GM23338 (cell line): Measurements from ENCODE around the gene MYCBPAP. TPM values are rescaled to one million over a fixed set of nuclear protein-coding genes. Genes with fewer than 3 reads are reported as not detected.

ENCODE experiments used
- ATAC-seq: fragments of 200-7000 bp; cut with Tn5 transposase; 3 replicates; pipeline ENCODE4 v1.9.1; 2020
- DNase-seq: peaks from one replicate; pipeline ENCODE4 v3.0.0-alpha.2; 2015; ENCODE audit warnings: low spot score
- H2AFZ ChIP-seq: fragments of 200-600 bp; sonication (generic); 2 replicates; pipeline ENCODE4 v1.8.0; 2016; ENCODE audit warnings: antibody characterized with exemption, mild to moderate bottlenecking, moderate library complexity
- H3F3A ChIP-seq: fragments of 200-600 bp; sonication (generic); replicated peaks from 2 replicates; pipeline ENCODE4 v1.8.0; 2017; ENCODE audit warnings: antibody characterized with exemption, mixed run types, low read depth
- H3K27ac ChIP-seq: fragments of 200-600 bp; sonication (generic); 2 replicates; pipeline ENCODE4 v1.6.1; 2016; ENCODE audit warnings: low read depth
- H3K27me3 ChIP-seq: fragments of 200-600 bp; sonication (generic); 2 replicates; pipeline ENCODE4 v1.8.0; 2016; ENCODE audit warnings: mild to moderate bottlenecking, mixed run types, moderate library complexity; ENCODE audit not compliant: insufficient read depth
- H3K36me3 ChIP-seq: fragments of 200-600 bp; sonication (generic); 2 replicates; pipeline ENCODE4 v1.8.0; 2016; ENCODE audit warnings: mild to moderate bottlenecking; ENCODE audit not compliant: insufficient read depth
- H3K4me1 ChIP-seq: fragments of 200-600 bp; sonication (generic); 2 replicates; pipeline ENCODE4 v1.8.0; 2016; ENCODE audit warnings: mild to moderate bottlenecking, moderate library complexity; ENCODE audit not compliant: insufficient read depth
- H3K4me2 ChIP-seq: fragments of 200-600 bp; sonication (generic); 2 replicates; pipeline ENCODE4 v1.7.1; 2017; ENCODE audit warnings: mixed run types
- H3K4me3 ChIP-seq: fragments of 200-600 bp; sonication (generic); 2 replicates; pipeline ENCODE4 v1.6.1; 2016; ENCODE audit warnings: mixed run types
- H3K79me2 ChIP-seq: fragments of 200-600 bp; sonication (generic); replicated peaks from 2 replicates; pipeline ENCODE4 v1.8.0; 2017; ENCODE audit warnings: mild to moderate bottlenecking; ENCODE audit not compliant: insufficient read depth
- H3K9me2 ChIP-seq: fragments of 200-600 bp; sonication (generic); 2 replicates; pipeline ENCODE4 v1.8.0; 2017; ENCODE audit not compliant: insufficient read depth
- H4K20me1 ChIP-seq: fragments of 200-600 bp; sonication (generic); replicated peaks from 2 replicates; pipeline ENCODE4 v1.8.0; 2017; ENCODE audit warnings: mild to moderate bottlenecking; ENCODE audit not compliant: insufficient read depth
- H3K27ac Mint-ChIP-seq: 2 replicates; pipeline ENCODE4 v1.8.0; 2020; ENCODE audit warnings: inconsistent platforms, mild to moderate bottlenecking, moderate library complexity, mixed read lengths
- H3K27me3 Mint-ChIP-seq: 3 replicates; pipeline ENCODE4 v1.8.0; 2022; ENCODE audit warnings: low read depth, mild to moderate bottlenecking, moderate library complexity, mixed read lengths, inconsistent platforms; ENCODE audit not compliant: insufficient read depth, poor library complexity
- H3K36me3 Mint-ChIP-seq: 3 replicates; pipeline ENCODE4 v1.8.0; 2021; ENCODE audit warnings: low read depth, mild to moderate bottlenecking, inconsistent platforms, moderate library complexity, mixed read lengths
- H3K4me1 Mint-ChIP-seq: 3 replicates; pipeline ENCODE4 v1.8.0; 2020; ENCODE audit warnings: mild to moderate bottlenecking, inconsistent platforms, mixed read lengths
- H3K4me3 Mint-ChIP-seq: 3 replicates; pipeline ENCODE4 v1.8.0; 2021; ENCODE audit warnings: moderate library complexity, mild to moderate bottlenecking, inconsistent platforms, mixed read lengths
- H3K9me3 Mint-ChIP-seq: 3 replicates; pipeline ENCODE4 v1.8.0; 2020; ENCODE audit warnings: moderate library complexity, mild to moderate bottlenecking, inconsistent platforms, mixed read lengths
- CREB1 ChIP-seq: fragments of 250-450 bp; sonication (Bioruptor Pico); IDR thresholded peaks from 2 replicates; pipeline ENCODE4 v1.5.0; 2020; ENCODE audit warnings: low read depth, mild to moderate bottlenecking, moderate library complexity
- EZH2 ChIP-seq: fragments of 200-600 bp; sonication (generic); IDR thresholded peaks from one replicate; pipeline ENCODE4 v1.8.0; 2017; ENCODE audit warnings: antibody characterized with exemption, mild to moderate bottlenecking, low read depth; ENCODE audit not compliant: unreplicated experiment
- EZH2phosphoT487 ChIP-seq: fragments of 200-600 bp; sonication (generic); IDR thresholded peaks from one replicate; pipeline ENCODE4 v1.8.1; 2018; ENCODE audit warnings: antibody characterized with exemption; ENCODE audit not compliant: unreplicated experiment
- JUNB ChIP-seq: IDR thresholded peaks from one replicate; pipeline ENCODE4 v1.6.1; 2016; ENCODE audit warnings: antibody characterized with exemption; ENCODE audit not compliant: unreplicated experiment
- POLR2AphosphoS5 ChIP-seq: IDR thresholded peaks from 2 replicates; pipeline ENCODE4 v1.6.1; 2016; ENCODE audit warnings: antibody characterized with exemption, low read depth
- STAT1 ChIP-seq: IDR thresholded peaks from one replicate; pipeline ENCODE4 v1.6.1; 2016; ENCODE audit warnings: antibody characterized with exemption; ENCODE audit not compliant: unreplicated experiment
- ZNF114 ChIP-seq: fragments of 250-450 bp; sonication (Bioruptor Pico); IDR thresholded peaks from 2 replicates; pipeline ENCODE4 v1.5.0; 2020; ENCODE audit warnings: mild to moderate bottlenecking, moderate library complexity
- ZNF331 ChIP-seq: fragments of 250-450 bp; sonication (Bioruptor Pico); IDR thresholded peaks from 2 replicates; pipeline ENCODE4 v1.5.0; 2020; ENCODE audit warnings: low read depth, mild to moderate bottlenecking, moderate library complexity
- polyA plus RNA-seq: library from polyadenylated mRNA; unstranded; fragments of >200 nt; fragmentation: Nextera tagmentation; extraction: Ambion mirVana; gene quantifications from 2 replicates; pipeline ENCODE4 v1.2.1, GENCODE V29; 2016
- total RNA-seq: library from RNA; depleted of rRNA; stranded (reverse); fragments of >200 nt; shearing (Covaris generic); gene quantifications from 2 replicates; pipeline ENCODE4 v1.2.3, GENCODE V29; 2014
- TF ChIP-seq, protein P1 (sequence below): IDR thresholded peaks from one replicate; pipeline ENCODE4 v1.6.1; 2018; ENCODE audit warnings: antibody characterized with exemption; ENCODE audit not compliant: unreplicated experiment
- TF ChIP-seq, protein P2 (sequence below): IDR thresholded peaks from 2 replicates; pipeline ENCODE4 v1.6.1; 2016; ENCODE audit warnings: antibody characterized with exemption
- TF ChIP-seq, protein P3 (sequence below): fragments of 250-450 bp; sonication (Bioruptor Pico); IDR thresholded peaks from 2 replicates; pipeline ENCODE4 v1.5.0; 2020; ENCODE audit warnings: mild to moderate bottlenecking, moderate library complexity

The MYCBPAP gene
- total and polyA plus RNA-seq, 2 experiments from 2014 or later = 0.63 to 1.7 TPM

DNA sequence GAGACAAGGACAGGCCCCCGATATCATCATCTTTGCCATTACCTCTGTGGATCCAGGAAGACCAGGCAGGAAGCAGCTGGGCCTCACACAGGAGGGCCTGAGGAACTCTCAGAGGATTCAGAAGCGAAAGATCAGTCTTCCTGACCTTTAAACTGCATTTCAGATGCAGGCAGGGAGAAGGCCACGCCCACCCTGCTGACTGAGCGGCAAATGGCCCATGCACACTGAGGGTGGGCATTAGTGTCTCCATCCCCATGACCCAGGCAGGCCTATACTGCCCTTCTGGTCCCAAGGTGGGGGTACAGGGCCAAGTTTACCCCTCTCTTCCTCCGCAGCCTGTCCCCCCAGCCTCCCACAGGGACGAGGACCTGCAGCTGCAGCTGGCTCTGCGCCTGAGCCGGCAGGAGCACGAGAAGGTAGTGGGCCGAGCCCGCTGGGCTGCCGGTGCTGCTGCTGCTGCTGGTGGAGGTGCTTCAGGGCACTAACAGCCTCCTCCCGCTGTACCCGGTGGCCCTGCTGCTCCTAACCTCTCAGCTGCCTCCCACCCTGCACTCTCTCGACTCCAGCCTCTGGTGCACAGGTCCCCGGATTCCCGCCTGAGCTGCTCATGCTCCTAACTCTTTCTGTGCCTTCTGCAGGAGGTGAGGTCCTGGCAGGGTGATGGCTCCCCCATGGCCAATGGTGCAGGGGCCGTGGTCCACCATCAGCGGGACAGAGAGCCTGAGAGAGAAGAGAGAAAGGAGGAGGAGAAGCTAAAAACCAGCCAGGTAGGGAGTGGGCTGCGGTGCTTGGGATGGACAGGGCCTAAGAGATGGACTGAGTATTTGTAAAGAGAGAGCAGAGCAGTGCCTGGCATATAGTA lies 30.5 kb downstream of the MYCBPAP start:
- H3F3A ChIP-seq = 0 out of 2 replicates have a peak, but pooled peaks cover 3% of the 10 kb centered on the region
- DNase-seq = no peak
- H3K4me3 ChIP-seq = no peak overlapping the region
- no peak overlapping the region for H3K4me3 Mint-ChIP-seq
- no peaks in the 10 kb centered on the region for H3K79me2 ChIP-seq
- H4K20me1 ChIP-seq = no peaks in the 10 kb centered on the region
- peaks cover 35% of the 10 kb centered on the region for H3K4me1 Mint-ChIP-seq
- peaks cover 14% of the 10 kb centered on the region for H3K27me3 Mint-ChIP-seq
- no peak for TF ChIP-seq POLR2AphosphoS5
- TF ChIP-seq JUNB = no peak
- no peak for TF ChIP-seq ZNF331 (CRISPR knock-in tag)
- TF ChIP-seq, protein P1, sequence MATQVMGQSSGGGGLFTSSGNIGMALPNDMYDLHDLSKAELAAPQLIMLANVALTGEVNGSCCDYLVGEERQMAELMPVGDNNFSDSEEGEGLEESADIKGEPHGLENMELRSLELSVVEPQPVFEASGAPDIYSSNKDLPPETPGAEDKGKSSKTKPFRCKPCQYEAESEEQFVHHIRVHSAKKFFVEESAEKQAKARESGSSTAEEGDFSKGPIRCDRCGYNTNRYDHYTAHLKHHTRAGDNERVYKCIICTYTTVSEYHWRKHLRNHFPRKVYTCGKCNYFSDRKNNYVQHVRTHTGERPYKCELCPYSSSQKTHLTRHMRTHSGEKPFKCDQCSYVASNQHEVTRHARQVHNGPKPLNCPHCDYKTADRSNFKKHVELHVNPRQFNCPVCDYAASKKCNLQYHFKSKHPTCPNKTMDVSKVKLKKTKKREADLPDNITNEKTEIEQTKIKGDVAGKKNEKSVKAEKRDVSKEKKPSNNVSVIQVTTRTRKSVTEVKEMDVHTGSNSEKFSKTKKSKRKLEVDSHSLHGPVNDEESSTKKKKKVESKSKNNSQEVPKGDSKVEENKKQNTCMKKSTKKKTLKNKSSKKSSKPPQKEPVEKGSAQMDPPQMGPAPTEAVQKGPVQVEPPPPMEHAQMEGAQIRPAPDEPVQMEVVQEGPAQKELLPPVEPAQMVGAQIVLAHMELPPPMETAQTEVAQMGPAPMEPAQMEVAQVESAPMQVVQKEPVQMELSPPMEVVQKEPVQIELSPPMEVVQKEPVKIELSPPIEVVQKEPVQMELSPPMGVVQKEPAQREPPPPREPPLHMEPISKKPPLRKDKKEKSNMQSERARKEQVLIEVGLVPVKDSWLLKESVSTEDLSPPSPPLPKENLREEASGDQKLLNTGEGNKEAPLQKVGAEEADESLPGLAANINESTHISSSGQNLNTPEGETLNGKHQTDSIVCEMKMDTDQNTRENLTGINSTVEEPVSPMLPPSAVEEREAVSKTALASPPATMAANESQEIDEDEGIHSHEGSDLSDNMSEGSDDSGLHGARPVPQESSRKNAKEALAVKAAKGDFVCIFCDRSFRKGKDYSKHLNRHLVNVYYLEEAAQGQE = no peak
- TF ChIP-seq STAT1 = no peak
- TF ChIP-seq EZH2 = no peak
- no peak for TF ChIP-seq EZH2phosphoT487
- TF ChIP-seq CREB1 (CRISPR knock-in tag) = no peak
- TF ChIP-seq ZNF114 (CRISPR knock-in tag) = no peak
- TF ChIP-seq, protein P2, sequence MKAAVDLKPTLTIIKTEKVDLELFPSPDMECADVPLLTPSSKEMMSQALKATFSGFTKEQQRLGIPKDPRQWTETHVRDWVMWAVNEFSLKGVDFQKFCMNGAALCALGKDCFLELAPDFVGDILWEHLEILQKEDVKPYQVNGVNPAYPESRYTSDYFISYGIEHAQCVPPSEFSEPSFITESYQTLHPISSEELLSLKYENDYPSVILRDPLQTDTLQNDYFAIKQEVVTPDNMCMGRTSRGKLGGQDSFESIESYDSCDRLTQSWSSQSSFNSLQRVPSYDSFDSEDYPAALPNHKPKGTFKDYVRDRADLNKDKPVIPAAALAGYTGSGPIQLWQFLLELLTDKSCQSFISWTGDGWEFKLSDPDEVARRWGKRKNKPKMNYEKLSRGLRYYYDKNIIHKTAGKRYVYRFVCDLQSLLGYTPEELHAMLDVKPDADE = no peak
- TF ChIP-seq, protein P3, sequence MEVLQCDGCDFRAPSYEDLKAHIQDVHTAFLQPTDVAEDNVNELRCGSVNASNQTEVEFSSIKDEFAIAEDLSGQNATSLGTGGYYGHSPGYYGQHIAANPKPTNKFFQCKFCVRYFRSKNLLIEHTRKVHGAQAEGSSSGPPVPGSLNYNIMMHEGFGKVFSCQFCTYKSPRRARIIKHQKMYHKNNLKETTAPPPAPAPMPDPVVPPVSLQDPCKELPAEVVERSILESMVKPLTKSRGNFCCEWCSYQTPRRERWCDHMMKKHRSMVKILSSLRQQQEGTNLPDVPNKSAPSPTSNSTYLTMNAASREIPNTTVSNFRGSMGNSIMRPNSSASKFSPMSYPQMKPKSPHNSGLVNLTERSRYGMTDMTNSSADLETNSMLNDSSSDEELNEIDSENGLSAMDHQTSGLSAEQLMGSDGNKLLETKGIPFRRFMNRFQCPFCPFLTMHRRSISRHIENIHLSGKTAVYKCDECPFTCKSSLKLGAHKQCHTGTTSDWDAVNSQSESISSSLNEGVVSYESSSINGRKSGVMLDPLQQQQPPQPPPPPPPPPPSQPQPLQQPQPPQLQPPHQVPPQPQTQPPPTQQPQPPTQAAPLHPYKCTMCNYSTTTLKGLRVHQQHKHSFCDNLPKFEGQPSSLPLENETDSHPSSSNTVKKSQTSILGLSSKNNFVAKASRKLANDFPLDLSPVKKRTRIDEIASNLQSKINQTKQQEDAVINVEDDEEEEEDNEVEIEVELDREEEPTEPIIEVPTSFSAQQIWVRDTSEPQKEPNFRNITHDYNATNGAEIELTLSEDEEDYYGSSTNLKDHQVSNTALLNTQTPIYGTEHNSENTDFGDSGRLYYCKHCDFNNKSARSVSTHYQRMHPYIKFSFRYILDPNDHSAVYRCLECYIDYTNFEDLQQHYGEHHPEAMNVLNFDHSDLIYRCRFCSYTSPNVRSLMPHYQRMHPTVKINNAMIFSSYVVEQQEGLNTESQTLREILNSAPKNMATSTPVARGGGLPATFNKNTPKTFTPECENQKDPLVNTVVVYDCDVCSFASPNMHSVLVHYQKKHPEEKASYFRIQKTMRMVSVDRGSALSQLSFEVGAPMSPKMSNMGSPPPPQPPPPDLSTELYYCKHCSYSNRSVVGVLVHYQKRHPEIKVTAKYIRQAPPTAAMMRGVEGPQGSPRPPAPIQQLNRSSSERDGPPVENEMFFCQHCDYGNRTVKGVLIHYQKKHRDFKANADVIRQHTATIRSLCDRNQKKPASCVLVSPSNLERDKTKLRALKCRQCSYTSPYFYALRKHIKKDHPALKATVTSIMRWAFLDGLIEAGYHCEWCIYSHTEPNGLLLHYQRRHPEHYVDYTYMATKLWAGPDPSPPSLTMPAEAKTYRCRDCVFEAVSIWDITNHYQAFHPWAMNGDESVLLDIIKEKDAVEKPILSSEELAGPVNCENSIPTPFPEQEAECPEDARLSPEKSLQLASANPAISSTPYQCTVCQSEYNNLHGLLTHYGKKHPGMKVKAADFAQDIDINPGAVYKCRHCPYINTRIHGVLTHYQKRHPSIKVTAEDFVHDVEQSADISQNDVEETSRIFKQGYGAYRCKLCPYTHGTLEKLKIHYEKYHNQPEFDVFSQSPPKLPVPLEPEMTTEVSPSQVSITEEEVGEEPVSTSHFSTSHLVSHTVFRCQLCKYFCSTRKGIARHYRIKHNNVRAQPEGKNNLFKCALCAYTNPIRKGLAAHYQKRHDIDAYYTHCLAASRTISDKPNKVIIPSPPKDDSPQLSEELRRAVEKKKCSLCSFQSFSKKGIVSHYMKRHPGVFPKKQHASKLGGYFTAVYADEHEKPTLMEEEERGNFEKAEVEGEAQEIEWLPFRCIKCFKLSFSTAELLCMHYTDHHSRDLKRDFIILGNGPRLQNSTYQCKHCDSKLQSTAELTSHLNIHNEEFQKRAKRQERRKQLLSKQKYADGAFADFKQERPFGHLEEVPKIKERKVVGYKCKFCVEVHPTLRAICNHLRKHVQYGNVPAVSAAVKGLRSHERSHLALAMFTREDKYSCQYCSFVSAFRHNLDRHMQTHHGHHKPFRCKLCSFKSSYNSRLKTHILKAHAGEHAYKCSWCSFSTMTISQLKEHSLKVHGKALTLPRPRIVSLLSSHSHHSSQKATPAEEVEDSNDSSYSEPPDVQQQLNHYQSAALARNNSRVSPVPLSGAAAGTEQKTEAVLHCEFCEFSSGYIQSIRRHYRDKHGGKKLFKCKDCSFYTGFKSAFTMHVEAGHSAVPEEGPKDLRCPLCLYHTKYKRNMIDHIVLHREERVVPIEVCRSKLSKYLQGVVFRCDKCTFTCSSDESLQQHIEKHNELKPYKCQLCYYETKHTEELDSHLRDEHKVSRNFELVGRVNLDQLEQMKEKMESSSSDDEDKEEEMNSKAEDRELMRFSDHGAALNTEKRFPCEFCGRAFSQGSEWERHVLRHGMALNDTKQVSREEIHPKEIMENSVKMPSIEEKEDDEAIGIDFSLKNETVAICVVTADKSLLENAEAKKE (CRISPR knock-in tag) = no peak
- ATAC-seq = no peak
- H3K4me2 ChIP-seq = no peak overlapping the region
- peaks cover 21% of the 10 kb centered on the region; the same call in 1 of the 2 replicates for H3K4me1 ChIP-seq
- H3K27ac Mint-ChIP-seq = no peak overlapping the region
- H3K27me3 ChIP-seq = peaks cover 12% of the 10 kb centered on the region
- H3K27ac ChIP-seq = no peak overlapping the region
- H3K9me2 ChIP-seq = no peaks in the 10 kb centered on the region
- H2AFZ ChIP-seq = no peak overlapping the region
- H3K36me3 ChIP-seq = no peaks in the 10 kb centered on the region
- peaks cover 8% of the 10 kb centered on the region; the same call in 2 of the 3 replicates for H3K36me3 Mint-ChIP-seq
- H3K9me3 Mint-ChIP-seq = no peaks in the 10 kb centered on the region; the same call in 2 of the 3 replicates
